ENCODE measurements around the gene TMEM80. TPM values are rescaled to one million over a fixed set of nuclear protein-coding genes. Genes with fewer than 3 reads are reported as not detected.
A peak's percentile ranks its signal among the peaks of the same experiment; 100 is the strongest.

The TMEM80 gene
- total RNA-seq, 1 experiment from 2014 or later, result 29.9 TPM

- Mint-ChIP-seq H3K4me1 (ENCODE audit: low read depth, unreplicated experiment) (peaks cover 18% of the 10 kb centered on the region), H3K27ac (ENCODE audit: unreplicated experiment) (peak overlapping the region; percentile 30), H3K4me3 (ENCODE audit: low read depth, unreplicated experiment) (no peak overlapping the region), H3K36me3 (ENCODE audit: insufficient read depth, unreplicated experiment) (peaks cover 51% of the 10 kb centered on the region), H3K9me3 (ENCODE audit: low read depth, unreplicated experiment) (no peaks in the 10 kb centered on the region), H3K27me3 (ENCODE audit: unreplicated experiment) (no peaks in the 10 kb centered on the region)
- DNase-seq, result no peak
- CTCF ChIA-PET, result no interaction called here
- BruUV-seq (replicated peaks), result no TSS peak
- TF ChIP-seq CTCF (IDR thresholded peaks at IDR 0.05; ENCODE audit: unreplicated experiment), result no peak
- intact Hi-C loops (cut with micrococcal nuclease; ENCODE audit: unreplicated experiment), result loop anchor here (10.0 kb wide), 1 partner anchor 139 kb away; the partner anchor contains the start of genes LMNTD2 and RASSF7
Measured at GRCh38 chr11:703506-703905, 7.9 kb downstream of the TMEM80 start.

- CTCF ChIA-PET, result interaction anchor here (0.6 to 1.4 kb wide), 4 partner anchors 8 to 143 kb away, joined by 4 to 7 read pairs (median 6); partner anchors contain the start of gene TMEM80
- no peaks in the 10 kb centered on the region for H3K27me3 Mint-ChIP-seq (ENCODE audit: unreplicated experiment)
- TF ChIP-seq CTCF (IDR thresholded peaks at IDR 0.05; ENCODE audit: unreplicated experiment), result no peak
- peaks cover 51% of the 10 kb centered on the region for H3K36me3 Mint-ChIP-seq (ENCODE audit: insufficient read depth, unreplicated experiment)
- peak overlapping the region; percentile 88 for H3K4me3 Mint-ChIP-seq (ENCODE audit: low read depth, unreplicated experiment)
- H3K27ac Mint-ChIP-seq (ENCODE audit: unreplicated experiment), result peak overlapping the region; percentile 30
- intact Hi-C loops (cut with micrococcal nuclease; ENCODE audit: unreplicated experiment), result loop anchor here (10.0 kb wide), 1 partner anchor 139 kb away; the partner anchor contains the start of genes LMNTD2 and RASSF7
- no peak for DNase-seq
- BruUV-seq (replicated peaks), result no TSS peak
- no peaks in the 10 kb centered on the region for H3K9me3 Mint-ChIP-seq (ENCODE audit: low read depth, unreplicated experiment)
- peaks cover 18% of the 10 kb centered on the region for H3K4me1 Mint-ChIP-seq (ENCODE audit: low read depth, unreplicated experiment)
Measured at GRCh38 chr11:704228-704674, 8.6 kb downstream of the TMEM80 start.

GRCh38 chr11:704781-705645, 9.4 kb downstream of the TMEM80 start:
- H3K9me3 Mint-ChIP-seq (ENCODE audit: low read depth, unreplicated experiment), result no peaks in the 10 kb centered on the region
- H3K27ac Mint-ChIP-seq (ENCODE audit: unreplicated experiment), result peak overlapping the region; percentile 67
- H3K36me3 Mint-ChIP-seq (ENCODE audit: insufficient read depth, unreplicated experiment), result peaks cover 59% of the 10 kb centered on the region
- CTCF ChIA-PET, result interaction anchor here (0.6 to 1.4 kb wide), 5 partner anchors 8 to 143 kb away, joined by 4 to 7 read pairs (median 6); partner anchors contain the start of gene TMEM80
- DNase-seq, result peak; percentile 84
- BruUV-seq (replicated peaks), result no TSS peak
- intact Hi-C loops (cut with micrococcal nuclease; ENCODE audit: unreplicated experiment), result loop anchor here (10.0 kb wide), 1 partner anchor 140 kb away; the partner anchor contains the start of genes LMNTD2 and RASSF7
- peak overlapping the region; percentile 88 for H3K4me3 Mint-ChIP-seq (ENCODE audit: low read depth, unreplicated experiment)
- no peak for TF ChIP-seq CTCF (IDR thresholded peaks at IDR 0.05; ENCODE audit: unreplicated experiment)
- no peaks in the 10 kb centered on the region for H3K27me3 Mint-ChIP-seq (ENCODE audit: unreplicated experiment)
- H3K4me1 Mint-ChIP-seq (ENCODE audit: low read depth, unreplicated experiment), result peaks cover 18% of the 10 kb centered on the region

GRCh38 chr11:705646-706438, 10.2 kb downstream of the TMEM80 start, which contains the start of gene EPS8L2:
EPS8L2 (plus strand) TSS chr11:706231; CDS start chr11:709408, 3,177 bp downstream.
- no peak for TF ChIP-seq CTCF (IDR thresholded peaks at IDR 0.05; ENCODE audit: unreplicated experiment)
- H3K27ac Mint-ChIP-seq (ENCODE audit: unreplicated experiment), result peak within 1 kb of the TSS; percentile 87
- peaks cover 25% of the 10 kb centered on the region for H3K4me1 Mint-ChIP-seq (ENCODE audit: low read depth, unreplicated experiment)
- H3K9me3 Mint-ChIP-seq (ENCODE audit: low read depth, unreplicated experiment), result no peaks in the 10 kb centered on the region
- no peaks in the 10 kb centered on the region for H3K27me3 Mint-ChIP-seq (ENCODE audit: unreplicated experiment)
- CTCF ChIA-PET, result interaction anchor here (1.4 to 1.5 kb wide), 2 partner anchors 9 to 144 kb away, joined by 6 to 8 read pairs; no protein-coding TSS in a partner anchor
- H3K4me3 Mint-ChIP-seq (ENCODE audit: low read depth, unreplicated experiment), result peak within 1 kb of the TSS; percentile 88
- intact Hi-C loops (cut with micrococcal nuclease; ENCODE audit: unreplicated experiment), result loop anchor here (10.0 kb wide), 1 partner anchor 141 kb away; the partner anchor contains the start of genes LMNTD2 and RASSF7
- no TSS peak for BruUV-seq (replicated peaks)
- peak; percentile 73 for DNase-seq
- peaks cover 58% of the 10 kb centered on the region for H3K36me3 Mint-ChIP-seq (ENCODE audit: insufficient read depth, unreplicated experiment)
